ENCODE data around the gene PCNT. TPM values are rescaled to one million over a fixed set of nuclear protein-coding genes. Genes with fewer than 3 reads are reported as not detected.

PCNT gene
- total RNA-seq, 1 donor = 21.6 TPM

DNA sequence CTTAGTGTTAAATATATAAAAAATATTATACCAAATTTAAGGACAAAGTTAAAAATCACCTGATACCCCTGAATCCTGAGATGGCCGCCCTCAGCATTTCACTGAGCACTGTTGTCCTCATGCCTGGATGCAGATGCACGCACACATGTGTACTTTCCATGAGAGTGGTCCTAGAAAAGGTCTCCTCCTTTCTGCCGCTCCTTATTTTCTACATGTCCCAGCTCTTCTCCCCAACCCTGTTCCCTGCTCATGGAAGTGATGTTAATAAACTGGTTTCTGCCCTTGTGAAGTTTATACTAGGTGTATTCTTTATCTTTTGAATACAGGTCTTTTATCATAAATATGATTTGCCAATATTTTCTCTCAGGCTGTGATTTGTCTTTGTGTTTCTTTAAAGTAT lies 167.6 kb downstream of the PCNT start:
- TF ChIP-seq, protein P1, sequence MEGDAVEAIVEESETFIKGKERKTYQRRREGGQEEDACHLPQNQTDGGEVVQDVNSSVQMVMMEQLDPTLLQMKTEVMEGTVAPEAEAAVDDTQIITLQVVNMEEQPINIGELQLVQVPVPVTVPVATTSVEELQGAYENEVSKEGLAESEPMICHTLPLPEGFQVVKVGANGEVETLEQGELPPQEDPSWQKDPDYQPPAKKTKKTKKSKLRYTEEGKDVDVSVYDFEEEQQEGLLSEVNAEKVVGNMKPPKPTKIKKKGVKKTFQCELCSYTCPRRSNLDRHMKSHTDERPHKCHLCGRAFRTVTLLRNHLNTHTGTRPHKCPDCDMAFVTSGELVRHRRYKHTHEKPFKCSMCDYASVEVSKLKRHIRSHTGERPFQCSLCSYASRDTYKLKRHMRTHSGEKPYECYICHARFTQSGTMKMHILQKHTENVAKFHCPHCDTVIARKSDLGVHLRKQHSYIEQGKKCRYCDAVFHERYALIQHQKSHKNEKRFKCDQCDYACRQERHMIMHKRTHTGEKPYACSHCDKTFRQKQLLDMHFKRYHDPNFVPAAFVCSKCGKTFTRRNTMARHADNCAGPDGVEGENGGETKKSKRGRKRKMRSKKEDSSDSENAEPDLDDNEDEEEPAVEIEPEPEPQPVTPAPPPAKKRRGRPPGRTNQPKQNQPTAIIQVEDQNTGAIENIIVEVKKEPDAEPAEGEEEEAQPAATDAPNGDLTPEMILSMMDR (IDR thresholded peaks at IDR 0.05; ENCODE audit: insufficient read depth, low read depth, low read length) = no peak
- DNase-seq (ENCODE audit: low read depth) = no peak
- no peak overlapping the region for H3K4me3 ChIP-seq (ENCODE audit: low read depth, low read length)

DNA sequence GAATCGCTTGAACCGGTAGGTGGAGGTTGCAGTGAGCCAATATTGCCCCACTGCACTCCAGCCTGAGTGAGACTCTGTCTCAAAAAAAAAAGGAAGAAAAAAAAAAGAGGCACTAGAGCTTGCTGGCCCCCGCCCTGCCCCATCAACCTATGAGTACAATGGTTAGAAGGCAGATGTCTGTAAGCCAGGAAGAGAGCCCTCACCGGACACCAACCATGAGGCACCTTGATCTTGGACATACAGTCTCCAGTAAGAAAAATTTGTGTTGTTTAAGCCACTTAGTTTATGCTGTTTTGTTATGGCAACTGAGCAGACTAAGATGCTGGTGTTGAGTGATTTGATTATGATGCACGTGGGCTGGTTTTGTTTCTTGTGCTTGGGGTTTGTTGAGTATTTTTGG lies 168.9 kb downstream of the PCNT start:
- no peak for DNase-seq (ENCODE audit: low read depth)
- TF ChIP-seq, protein P1 (IDR thresholded peaks at IDR 0.05; ENCODE audit: insufficient read depth, low read depth, low read length) = no peak
- no peak overlapping the region for H3K4me3 ChIP-seq (ENCODE audit: low read depth, low read length)

DNA sequence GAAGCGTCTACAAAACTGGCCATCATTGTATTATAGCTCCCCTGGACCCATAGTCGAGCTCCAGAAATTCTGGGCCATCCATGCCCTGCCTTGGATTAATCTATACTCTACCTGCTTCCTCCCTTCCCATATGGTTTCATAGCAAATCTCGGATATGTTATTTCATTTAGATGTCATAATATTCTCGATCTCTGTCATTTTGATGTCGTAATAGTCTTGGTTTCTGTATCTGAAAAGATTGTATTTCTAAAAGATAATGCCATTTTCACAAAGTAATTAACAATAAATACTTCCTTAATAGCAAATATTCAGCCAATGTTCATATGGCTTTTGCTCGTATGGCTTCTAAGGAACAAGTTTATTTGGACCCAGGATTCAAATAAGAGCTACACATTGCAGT lies 169.9 kb downstream of the PCNT start:
- DNase-seq (ENCODE audit: low read depth) = no peak
- TF ChIP-seq, protein P1 (IDR thresholded peaks at IDR 0.05; ENCODE audit: insufficient read depth, low read depth, low read length) = no peak
- H3K4me3 ChIP-seq (ENCODE audit: low read depth, low read length) = no peak overlapping the region

Other genes with a start within 250 kb of the PCNT start
- gene COL6A2, start 226.0 kb upstream of the PCNT start, total RNA-seq = 487 and 812 TPM in 2 replicates
- under 0.01 and 0.43 TPM in 2 replicates for gene FTCD, start 168.6 kb upstream of the PCNT start, total RNA-seq
- 5.8 and 9.5 TPM in 2 replicates for gene SPATC1L, start 139.7 kb upstream of the PCNT start, total RNA-seq
- gene LSS, start 95.4 kb upstream of the PCNT start, total RNA-seq = 139 and 182 TPM in 2 replicates
- 60.9 and 67.6 TPM in 2 replicates for gene MCM3AP, start 38.5 kb upstream of the PCNT start, total RNA-seq
- gene YBEY, start 37.8 kb upstream of the PCNT start, total RNA-seq = 10.3 and 10.4 TPM in 2 replicates
- 5.5 and 5.6 TPM in 2 replicates for gene C21orf58, start 286 bp upstream of the PCNT start, total RNA-seq
- gene DIP2A, start 134.7 kb downstream of the PCNT start, total RNA-seq = 25.1 and 32.0 TPM in 2 replicates